ENCODE results near the gene LEFTY1.

- TF ChIP-seq CTCF (conservative IDR thresholded peaks at IDR 0.05; ENCODE audit: low read length) (no peak), EZH2phosphoT487 (IDR thresholded peaks at IDR 0.05; ENCODE audit: borderline replicate concordance) (no peak)
These were observed 16.9 kb downstream of the LEFTY1 start for GRCh38 chr1:225872075-225872430.

Data from Loucy (cell line).